ENCODE data around the gene PSTPIP2. TPM values are rescaled to one million over a fixed set of nuclear protein-coding genes. Genes with fewer than 3 reads are reported as not detected.

Gene PSTPIP2
- total and polyA plus RNA-seq, 2 of the 8 experiments (the other 6 are each of a cell fraction or from before 2014, with no cell fraction given): 1.8 to 2.4 TPM

GRCh38 chr18:46061387-46061786 is 10.7 kb downstream of the PSTPIP2 start (continued):
- TF ChIP-seq HDAC6 (IDR thresholded peaks at IDR 0.05; ENCODE audit: low read depth, low read length) (no peak), PHF8 (conservative IDR thresholded peaks at IDR 0.05; ENCODE audit: low read depth, low read length) (no peak), BRCA1 (IDR thresholded peaks at IDR 0.05; ENCODE audit: low read depth, low read length) (no peak), SP4 (IDR thresholded peaks at IDR 0.05; ENCODE audit: low read length) (no peak), SUZ12 (IDR thresholded peaks at IDR 0.05; ENCODE audit: low read length) (no peak), TBP (IDR thresholded peaks at IDR 0.05; ENCODE audit: low read depth, low read length) (no peak)
